ENCODE data around the gene ERP29. TPM values are rescaled to one million over a fixed set of nuclear protein-coding genes. Genes with fewer than 3 reads are reported as not detected.

Gene ERP29
- total RNA-seq, 5 donors from 2014 or later (not counting 1 experiment from before 2014, with no cell fraction given), result 114 to 175 (median 158) TPM

DNA sequence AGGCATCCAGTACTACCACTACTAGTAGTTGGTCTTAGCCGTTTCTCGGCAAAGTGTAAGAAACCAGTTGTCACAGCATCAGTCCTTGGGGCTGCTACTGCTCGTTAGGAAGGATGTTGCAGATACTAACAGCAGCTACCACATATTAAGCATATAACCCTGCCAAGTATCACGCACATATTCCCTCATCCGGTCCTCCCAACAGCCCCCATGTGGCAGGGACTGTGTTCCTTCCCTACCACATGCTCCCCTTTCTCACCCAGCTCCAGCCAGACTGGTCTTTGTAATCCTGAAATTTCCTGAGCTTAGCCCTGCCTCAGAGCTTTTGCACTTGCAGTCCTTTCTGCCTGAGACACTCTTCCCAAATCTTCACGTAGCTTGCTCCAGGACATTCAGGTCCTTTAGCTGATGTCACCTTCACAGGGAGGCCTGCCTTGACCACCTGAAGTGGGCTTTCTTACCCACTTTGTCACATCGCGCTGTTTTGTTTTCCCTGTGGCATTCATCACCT lies 7.8 kb downstream of the ERP29 start:
- Histone ChIP-seq H3K27me3 (replicated peaks in 1 of 2; ENCODE audit: control insufficient read depth in 2 of 2, extremely low read depth in 1 of 2, insufficient read depth in 2 of 2, low read length in 1 of 2) (no peaks in the 10 kb centered on the region), H3K4me3 (ENCODE audit: control insufficient read depth in 1 of 2, extremely low read depth in 1 of 2, low read length in 1 of 2) (no peak overlapping the region), H3K4me1 (ENCODE audit: control insufficient read depth in 1 of 2, extremely low read depth in 1 of 2, insufficient read depth in 2 of 2, low read length in 2 of 2) (peaks cover 3 to 31% of the 10 kb centered on the region in 2 experiments), H3K36me3 (ENCODE audit: control insufficient read depth in 2 of 2, extremely low read depth in 1 of 2, insufficient read depth in 1 of 2, low read length in 1 of 2) (peaks cover 11 to 83% of the 10 kb centered on the region in 2 donors), H3K27ac (ENCODE audit: low read length) (no peak overlapping the region), H3K9me3 (no peaks in the 10 kb centered on the region)
- Mint-ChIP-seq H3K9me3 (peaks cover 0 to 3% (median 3%) of the 10 kb centered on the region in 3 donors), H3K27ac (peak overlapping the region; percentile 37 to 44), H3K27me3 (no peaks in the 10 kb centered on the region), H3K4me1 (peaks cover 48 to 66% (median 52%) of the 10 kb centered on the region in 3 donors), H3K36me3 (peaks cover 54% of the 10 kb centered on the region), H3K4me3 (no peak overlapping the region)
- ChIA-PET POLR2A (interaction anchor here (0.6 to 0.7 kb wide), 3 partner anchors 9 to 185 kb away, joined by 3 to 5 read pairs (median 5); no protein-coding TSS in a partner anchor), CTCF (interaction anchor here (0.8 to 1.6 kb wide), 5 partner anchors 8 to 80 kb away, joined by 3 read pairs; partner anchors contain the start of genes ERP29 (in 1 of the 2) and TMEM116 (in 1 of the 2))
- WGBS (ENCODE audit: insufficient coverage), result 92% methylated on average over 5 of the region's 8 CpGs
- DNase-seq (no peak), ATAC-seq (replicated peaks in 1 of 4) (no peak)

DNA sequence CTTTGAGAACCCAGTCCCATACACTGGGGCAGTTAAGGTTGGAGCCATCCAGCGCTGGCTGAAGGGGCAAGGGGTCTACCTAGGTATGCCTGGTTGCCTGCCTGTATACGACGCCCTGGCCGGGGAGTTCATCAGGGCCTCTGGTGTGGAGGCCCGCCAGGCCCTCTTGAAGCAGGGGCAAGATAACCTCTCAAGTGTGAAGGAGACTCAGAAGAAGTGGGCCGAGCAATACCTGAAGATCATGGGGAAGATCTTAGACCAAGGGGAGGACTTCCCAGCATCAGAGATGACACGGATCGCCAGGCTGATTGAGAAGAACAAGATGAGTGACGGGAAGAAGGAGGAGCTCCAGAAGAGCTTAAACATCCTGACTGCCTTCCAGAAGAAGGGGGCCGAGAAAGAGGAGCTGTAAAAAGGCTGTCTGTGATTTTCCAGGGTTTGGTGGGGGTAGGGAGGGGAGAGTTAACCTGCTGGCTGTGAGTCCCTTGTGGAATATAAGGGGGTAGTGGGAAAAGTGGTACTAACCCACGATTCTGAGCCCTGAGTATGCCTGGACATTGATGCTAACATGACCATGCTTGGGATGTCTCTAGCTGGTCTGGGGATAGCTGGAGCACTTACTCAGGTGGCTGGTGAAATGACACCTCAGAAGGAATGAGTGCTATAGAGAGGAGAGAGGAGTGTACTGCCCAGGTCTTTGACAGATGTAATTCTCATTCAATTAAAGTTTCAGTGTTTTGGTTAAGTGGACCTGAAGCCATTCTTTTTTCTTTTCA lies 9.2 kb downstream of the ERP29 start:
- H3K9me3 Mint-ChIP-seq, result no peaks in the 10 kb centered on the region
- peak in 1 of 4 experiments; percentile 29 for ATAC-seq (replicated peaks in 1 of 4)
- no peak overlapping the region for H3K27ac ChIP-seq (ENCODE audit: low read length)
- peak overlapping the region; percentile 4 to 46 for H3K27ac Mint-ChIP-seq
- H3K9me3 ChIP-seq, result no peaks in the 10 kb centered on the region
- no peak overlapping the region for H3K4me3 Mint-ChIP-seq
- peaks cover 4 to 22% of the 10 kb centered on the region in 2 experiments for H3K4me1 ChIP-seq (ENCODE audit: control insufficient read depth in 1 of 2, extremely low read depth in 1 of 2, insufficient read depth in 2 of 2, low read length in 2 of 2)
- peaks cover 45% of the 10 kb centered on the region for H3K36me3 Mint-ChIP-seq
- ChIA-PET POLR2A (interaction anchor here in 1 of 2 donors (0.6 kb wide), 1 partner anchor 350 kb away, joined by 3 read pairs; no protein-coding TSS in a partner anchor), CTCF (interaction anchor here in 1 of 2 donors (3.6 kb wide), 1 partner anchor 9 kb away, joined by 21 read pairs; the partner anchor contains the start of genes ERP29 and TMEM116)
- H3K27me3 ChIP-seq (replicated peaks in 1 of 2; ENCODE audit: control insufficient read depth in 2 of 2, extremely low read depth in 1 of 2, insufficient read depth in 2 of 2, low read length in 1 of 2), result no peaks in the 10 kb centered on the region
- no peak overlapping the region for H3K4me3 ChIP-seq (ENCODE audit: control insufficient read depth in 1 of 2, extremely low read depth in 1 of 2, low read length in 1 of 2)
- DNase-seq, result no peak
- H3K27me3 Mint-ChIP-seq, result no peaks in the 10 kb centered on the region
- peaks cover 44 to 59% (median 48%) of the 10 kb centered on the region in 3 donors for H3K4me1 Mint-ChIP-seq
- peaks cover 11 to 70% of the 10 kb centered on the region in 2 donors for H3K36me3 ChIP-seq (ENCODE audit: control insufficient read depth in 2 of 2, extremely low read depth in 1 of 2, insufficient read depth in 1 of 2, low read length in 1 of 2)
- WGBS (ENCODE audit: insufficient coverage), result 95% methylated on average over 11 of the region's 11 CpGs

DNA sequence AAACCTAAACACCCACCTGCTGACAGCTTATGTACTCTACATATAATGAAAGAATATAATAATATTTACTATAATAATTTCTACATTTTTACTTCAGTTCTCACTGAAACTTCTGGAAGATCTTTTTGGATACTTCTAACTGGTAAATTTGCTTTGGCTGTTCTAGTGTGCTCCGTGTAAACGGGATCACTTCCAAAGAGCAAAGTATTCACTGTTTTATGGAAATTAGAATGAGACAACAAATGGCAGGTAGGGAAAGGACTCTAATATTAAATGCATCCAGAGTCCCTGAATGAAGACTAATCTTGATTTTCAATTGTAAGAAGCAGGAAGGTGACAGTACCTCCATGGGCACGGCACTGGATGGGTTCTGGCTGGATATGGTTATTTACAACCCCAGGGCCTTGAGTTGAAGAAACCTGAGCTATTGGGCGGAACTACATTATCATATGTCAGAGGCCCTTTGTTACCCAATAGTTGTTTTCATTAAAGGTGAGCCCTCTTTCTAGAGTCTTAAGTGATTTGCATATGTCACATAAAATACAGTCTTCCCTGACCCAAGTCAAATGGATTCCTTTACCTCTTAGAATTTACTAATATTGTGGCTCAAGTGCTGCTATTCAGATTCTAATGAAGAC lies 10.7 kb downstream of the ERP29 start:
- Histone ChIP-seq H3K4me3 (ENCODE audit: control insufficient read depth in 1 of 2, extremely low read depth in 1 of 2, low read length in 1 of 2) (no peak overlapping the region), H3K27me3 (replicated peaks in 1 of 2; ENCODE audit: control insufficient read depth in 2 of 2, extremely low read depth in 1 of 2, insufficient read depth in 2 of 2, low read length in 1 of 2) (no peaks in the 10 kb centered on the region), H3K27ac (ENCODE audit: low read length) (no peak overlapping the region), H3K4me1 (ENCODE audit: control insufficient read depth in 1 of 2, extremely low read depth in 1 of 2, insufficient read depth in 2 of 2, low read length in 2 of 2) (peaks cover 2 to 18% of the 10 kb centered on the region in 2 experiments), H3K9me3 (no peaks in the 10 kb centered on the region), H3K36me3 (ENCODE audit: control insufficient read depth in 2 of 2, extremely low read depth in 1 of 2, insufficient read depth in 1 of 2, low read length in 1 of 2) (peaks cover 7 to 68% of the 10 kb centered on the region in 2 donors)
- H3K36me3 Mint-ChIP-seq, result peaks cover 37% of the 10 kb centered on the region
- 93% methylated on average over 2 of the region's 4 CpGs for WGBS (ENCODE audit: insufficient coverage)
- POLR2A ChIA-PET, result interaction anchor here (0.5 kb wide), 2 partner anchors 63 to 459 kb away, joined by 3 to 5 read pairs; no protein-coding TSS in a partner anchor
- DNase-seq (no peak), ATAC-seq (replicated peaks in 1 of 4) (no peak)
- peaks cover 38 to 48% (median 38%) of the 10 kb centered on the region in 3 donors for H3K4me1 Mint-ChIP-seq
- no peaks in the 10 kb centered on the region for H3K27me3 Mint-ChIP-seq
- no peak overlapping the region for H3K4me3 Mint-ChIP-seq
- no peaks in the 10 kb centered on the region for H3K9me3 Mint-ChIP-seq
- H3K27ac Mint-ChIP-seq, result peak overlapping the region in 1 of 2 donors; percentile 7
- CTCF ChIA-PET, result interaction anchor here in 1 of 2 donors (0.6 to 3.6 kb wide), 3 partner anchors 10 to 805 kb away, joined by 3 to 21 read pairs (median 5); partner anchors contain the start of genes ERP29 and TMEM116

GRCh38 chr12:112025808-112026375 lies 12.7 kb downstream of the ERP29 start:
- Histone ChIP-seq H3K36me3 (ENCODE audit: control insufficient read depth in 2 of 2, extremely low read depth in 1 of 2, insufficient read depth in 1 of 2, low read length in 1 of 2) (peaks cover 3 to 59% of the 10 kb centered on the region in 2 donors), H3K27ac (ENCODE audit: low read length) (peak overlapping the region; percentile 25), H3K4me3 (ENCODE audit: control insufficient read depth in 1 of 2, extremely low read depth in 1 of 2, low read length in 1 of 2) (no peak overlapping the region), H3K27me3 (replicated peaks in 1 of 2; ENCODE audit: control insufficient read depth in 2 of 2, extremely low read depth in 1 of 2, insufficient read depth in 2 of 2, low read length in 1 of 2) (no peaks in the 10 kb centered on the region), H3K4me1 (ENCODE audit: control insufficient read depth in 1 of 2, extremely low read depth in 1 of 2, insufficient read depth in 2 of 2, low read length in 2 of 2) (peaks cover 2 to 11% of the 10 kb centered on the region in 2 experiments), H3K9me3 (no peaks in the 10 kb centered on the region)
- Mint-ChIP-seq H3K4me1 (peaks cover 22 to 32% (median 30%) of the 10 kb centered on the region in 3 donors), H3K27ac (peak overlapping the region; percentile 74 to 75), H3K27me3 (no peaks in the 10 kb centered on the region), H3K36me3 (peaks cover 39% of the 10 kb centered on the region), H3K4me3 (no peak overlapping the region), H3K9me3 (no peaks in the 10 kb centered on the region)
- 84% methylated on average over 4 of the region's 4 CpGs for WGBS (ENCODE audit: insufficient coverage)
- DNase-seq, result no peak
- CTCF ChIA-PET, result interaction anchor here (0.6 to 3.6 kb wide), 4 partner anchors 11 to 478 kb away, joined by 3 to 21 read pairs (median 3); partner anchors contain the start of genes ERP29 (in 1 of the 2) and TMEM116 (in 1 of the 2)
- POLR2A ChIA-PET, result no interaction called here
- ATAC-seq (replicated peaks in 1 of 4), result peak in 1 of 4 experiments; percentile 40

DNA sequence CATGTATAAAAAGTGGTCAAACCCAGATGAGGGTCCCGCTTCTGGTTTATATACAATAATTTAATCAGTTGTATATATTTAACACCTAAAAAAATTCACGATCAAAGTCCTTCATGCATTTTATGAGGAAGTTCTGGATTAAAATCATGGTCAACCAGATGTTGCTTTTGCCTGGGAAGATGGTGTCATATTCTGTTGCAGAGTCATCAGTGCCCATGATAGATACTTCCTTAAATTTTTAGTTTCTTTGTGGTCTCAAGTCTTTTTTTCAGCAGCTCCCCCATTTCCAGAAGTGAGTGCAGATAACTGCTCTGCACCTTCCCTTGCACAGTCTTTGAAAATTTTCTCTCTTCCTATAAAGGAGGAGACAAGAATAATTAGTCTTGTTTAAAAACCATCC lies 16.1 kb downstream of the ERP29 start:
- POLR2A ChIA-PET, result interaction anchor here in 1 of 2 donors (0.7 kb wide), 1 partner anchor 21 kb away, joined by 3 read pairs; no protein-coding TSS in a partner anchor
- Histone ChIP-seq H3K27ac (ENCODE audit: low read length) (no peak overlapping the region), H3K9me3 (no peaks in the 10 kb centered on the region), H3K36me3 (ENCODE audit: control insufficient read depth in 2 of 2, extremely low read depth in 1 of 2, insufficient read depth in 1 of 2, low read length in 1 of 2) (peaks cover 4 to 46% of the 10 kb centered on the region in 2 donors), H3K4me3 (ENCODE audit: control insufficient read depth in 1 of 2, extremely low read depth in 1 of 2, low read length in 1 of 2) (no peak overlapping the region), H3K27me3 (replicated peaks in 1 of 2; ENCODE audit: control insufficient read depth in 2 of 2, extremely low read depth in 1 of 2, insufficient read depth in 2 of 2, low read length in 1 of 2) (no peaks in the 10 kb centered on the region), H3K4me1 (ENCODE audit: control insufficient read depth in 1 of 2, extremely low read depth in 1 of 2, insufficient read depth in 2 of 2, low read length in 2 of 2) (peaks cover 2 to 4% of the 10 kb centered on the region in 2 experiments)
- DNase-seq (no peak), ATAC-seq (replicated peaks in 1 of 4) (no peak)
- Mint-ChIP-seq H3K36me3 (peaks cover 36% of the 10 kb centered on the region), H3K4me1 (peaks cover 15 to 22% (median 19%) of the 10 kb centered on the region in 3 donors), H3K27me3 (no peaks in the 10 kb centered on the region), H3K4me3 (no peak overlapping the region), H3K27ac (peak overlapping the region; percentile 40 to 48), H3K9me3 (no peaks in the 10 kb centered on the region)
- no CpG with 5 or more reads among the region's 2 CpGs for WGBS (ENCODE audit: insufficient coverage)
- CTCF ChIA-PET, result interaction anchor here in 1 of 2 donors (0.8 to 2.3 kb wide), 2 partner anchors 16 to 84 kb away, joined by 3 to 5 read pairs; partner anchors contain the start of genes ERP29 and TMEM116
